Measurements from ENCODE around the gene SLC12A2.

GRCh38 chr5:128220841-128221240, 137.3 kb downstream of the SLC12A2 start:
- TF ChIP-seq EZH2 (IDR thresholded peaks at IDR 0.05) (no peak), POLR2AphosphoS5 (IDR thresholded peaks at IDR 0.05; ENCODE audit: borderline replicate concordance, low read depth, low read length) (no peak)
